SK-N-SH (cell line): ENCODE measurements around the gene TBC1D9B. TPM values are rescaled to one million over a fixed set of nuclear protein-coding genes. Genes with fewer than 3 reads are reported as not detected.
A peak's percentile ranks its signal among the peaks of the same experiment; 100 is the strongest.

Experiments
- CTCF ChIA-PET: fragments of 300-600, 350-600 bp; formaldehyde crosslinking; extraction: SDS; loops from one replicate; lab custom pipeline; 2021; lab: Yijun Ruan, JAX
- POLR2A ChIA-PET: fragments of 350-600 bp; sonication (Branson Sonifier 250); formaldehyde crosslinking; extraction: SDS; loops from one replicate; lab custom pipeline; 2020; ENCODE audit warnings: antibody characterized with exemption, inconsistent platforms; lab: Yijun Ruan, JAX
- DNase-seq: peaks from one replicate; pipeline ENCODE4 v3.0.0; 2012
- H2AFZ ChIP-seq: fragments of 200-600 bp; sonication (generic); 2 replicates; pipeline ENCODE4 v1.8.1; 2016; ENCODE audit warnings: antibody characterized with exemption, mild to moderate bottlenecking, low read depth
- H3F3A ChIP-seq: fragments of 200-600 bp; sonication (generic); replicated peaks from 2 replicates; pipeline ENCODE3; 2016; ENCODE audit warnings: antibody characterized with exemption, mild to moderate bottlenecking; ENCODE audit not compliant: insufficient read depth
- H3K27ac ChIP-seq, 2 experiments: fragments of 200-500 bp in 1 of 2; fragments of 200-600 bp in 1 of 2; sonication (Bioruptor generic) in 1 of 2; sonication (generic), shearing (Covaris generic) in 1 of 2; 2 replicates each; pipeline versions ENCODE4 v1.5.1 to v1.6.1; 2014 to 2016; ENCODE audit warnings: low read depth in 2 of 2, inconsistent platforms in 1 of 2, low read length in 1 of 2, mild to moderate bottlenecking in 1 of 2, mixed read lengths in 1 of 2
- H3K27me3 ChIP-seq: fragments of 200-600 bp; sonication (generic), shearing (Covaris generic); 2 replicates; pipeline ENCODE4 v1.6.1; 2016; ENCODE audit warnings: mixed run types; ENCODE audit not compliant: insufficient read depth
- H3K36me3 ChIP-seq, 2 experiments: fragments of 200-500 bp in 1 of 2; fragments of 200-600 bp in 1 of 2; sonication (Bioruptor generic) in 1 of 2; sonication (generic) in 1 of 2; replicated peaks in 1 of 2; 2 replicates each; pipeline versions ENCODE3 to v1.5.1; 2014 to 2016; ENCODE audit warnings: low read length in 1 of 2, mild to moderate bottlenecking in 1 of 2; ENCODE audit not compliant: insufficient read depth in 2 of 2, control insufficient read depth in 1 of 2
- H3K4me1 ChIP-seq, 2 experiments: fragments of 200-500 bp in 1 of 2; fragments of 200-600 bp in 1 of 2; sonication (Bioruptor generic) in 1 of 2; sonication (generic), shearing (Covaris generic) in 1 of 2; 2 replicates each; pipeline versions ENCODE4 v1.5.1 to v1.6.1; 2014 to 2016; ENCODE audit warnings: low read depth in 1 of 2, low read length in 1 of 2, mixed run types in 1 of 2; ENCODE audit not compliant: insufficient read depth in 2 of 2, control insufficient read depth in 1 of 2
- H3K4me2 ChIP-seq: fragments of 200-600 bp; sonication (generic), shearing (Covaris generic); 2 replicates; pipeline ENCODE4 v1.6.1; 2017; ENCODE audit warnings: mixed run types
- H3K4me3 ChIP-seq, 2 experiments: fragments of 200-500 bp in 1 of 2; fragments of 200-600 bp in 1 of 2; sonication (Bioruptor generic) in 1 of 2; sonication (generic), shearing (Covaris generic) in 1 of 2; 2 replicates each; pipeline versions ENCODE4 v1.5.1 to v1.8.1; 2014 to 2016; ENCODE audit warnings: low read depth in 2 of 2, inconsistent platforms in 1 of 2, low read length in 1 of 2, mild to moderate bottlenecking in 1 of 2, mixed read lengths in 1 of 2, moderate library complexity in 1 of 2
- H3K79me2 ChIP-seq: fragments of 200-600 bp; sonication (generic); 2 replicates; pipeline ENCODE4 v1.8.1; 2017; ENCODE audit warnings: mild to moderate bottlenecking; ENCODE audit not compliant: insufficient read depth
- H3K9ac ChIP-seq: fragments of 200-600 bp; sonication (generic); 2 replicates; pipeline ENCODE4 v1.6.1; 2017; ENCODE audit warnings: mixed run types
- H3K9me2 ChIP-seq: fragments of 200-600 bp; sonication (generic); 2 replicates; pipeline ENCODE4 v1.6.1; 2017; ENCODE audit warnings: mixed run types
- H3K9me3 ChIP-seq: fragments of 200-600 bp; sonication (generic); 2 replicates; pipeline ENCODE4 v1.6.1; 2017; ENCODE audit warnings: mixed run types, mild to moderate bottlenecking, moderate library complexity
- H4K20me1 ChIP-seq: fragments of 200-600 bp; sonication (generic); 2 replicates; pipeline ENCODE4 v1.6.1; 2017; ENCODE audit warnings: mild to moderate bottlenecking, mixed run types; ENCODE audit not compliant: insufficient read depth
- ELF1 ChIP-seq: IDR thresholded peaks from 2 replicates; pipeline ENCODE4 v1.4.0; 2012
- EP300 ChIP-seq, 2 experiments: IDR thresholded peaks; 2 replicates each; pipeline versions ENCODE4 v1.4.0 to v1.6.1; 2012; ENCODE audit warnings: borderline replicate concordance in 1 of 2, low read depth in 1 of 2, low read length in 1 of 2
- EZH2phosphoT487 ChIP-seq: fragments of 200-600 bp; sonication (generic); IDR thresholded peaks from 2 replicates; pipeline ENCODE4 v1.6.1; 2017; ENCODE audit warnings: low read depth, mixed run types, mild to moderate bottlenecking, antibody characterized with exemption, moderate library complexity, borderline replicate concordance
- GABPA ChIP-seq: IDR thresholded peaks from 2 replicates; pipeline ENCODE4 v1.4.0; 2012; ENCODE audit warnings: low read depth, mild to moderate bottlenecking
- GATA2 ChIP-seq: sonication (generic); formaldehyde crosslinking; IDR thresholded peaks from 2 replicates; pipeline ENCODE4 v1.5.0; 2020; ENCODE audit warnings: mild to moderate bottlenecking, missing genetic modification reagents
- MXI1 ChIP-seq: IDR thresholded peaks from 2 replicates; pipeline ENCODE4 v1.6.1; 2012; ENCODE audit warnings: mild to moderate bottlenecking, low read depth, low read length, improper control_type of control experiment
- RAD21 ChIP-seq: IDR thresholded peaks from 2 replicates; pipeline ENCODE4 v1.6.1; 2012; ENCODE audit warnings: mild to moderate bottlenecking, low read length
- SMC3 ChIP-seq: IDR thresholded peaks from 2 replicates; pipeline ENCODE4 v1.6.1; 2012; ENCODE audit warnings: low read depth, low read length, improper control_type of control experiment
- TEAD4 ChIP-seq: IDR thresholded peaks from 2 replicates; pipeline ENCODE4 v1.4.0; 2012; ENCODE audit warnings: mild to moderate bottlenecking, borderline replicate concordance; ENCODE audit not compliant: insufficient read depth
- WGBS: methylation state at CpG from one replicate; pipeline ENCODE4 v1.1.6; 2017; ENCODE audit warnings: low lambda C conversion rate; 5-methylcytosine and 5-hydroxymethylcytosine counted together
- polyA plus RNA-seq, 3 experiments: library from polyadenylated mRNA; depleted of rRNA; stranded (reverse); fragments of >200 nt; gene quantifications; 2 replicates each; pipeline ENCODE4 v1.2.3, GENCODE V29; 2012
- TF ChIP-seq, protein P1 (sequence below): IDR thresholded peaks from 2 replicates; pipeline ENCODE4 v1.4.0; 2012; ENCODE audit warnings: low read depth, borderline replicate concordance
- TF ChIP-seq, protein P2 (sequence below): fragments of 150-350 bp; IDR thresholded peaks from 2 replicates; pipeline ENCODE4 v1.6.1; 2017; ENCODE audit warnings: antibody characterized with exemption, low read length, low read depth, borderline replicate concordance
- TF ChIP-seq, protein P3 (sequence below): IDR thresholded peaks from 2 replicates; pipeline ENCODE4; 2012
- TF ChIP-seq, protein P4 (sequence below): IDR thresholded peaks from 2 replicates; pipeline ENCODE4 v1.4.0; 2012; ENCODE audit warnings: low read depth
- TF ChIP-seq, protein P5 (sequence below): fragments of 150-350 bp; IDR thresholded peaks from 2 replicates; pipeline ENCODE4 v1.6.1; 2016; ENCODE audit warnings: mild to moderate bottlenecking, low read depth, low read length
- TF ChIP-seq, protein P6 (sequence below): IDR thresholded peaks from 2 replicates; pipeline ENCODE4 v1.6.1; 2012; ENCODE audit warnings: mild to moderate bottlenecking, low read depth, low read length, moderate library complexity

TBC1D9B gene
- polyA plus RNA-seq, 1 of the 3 experiments (the other 2 are of a cell fraction): 75.6 TPM

DNA sequence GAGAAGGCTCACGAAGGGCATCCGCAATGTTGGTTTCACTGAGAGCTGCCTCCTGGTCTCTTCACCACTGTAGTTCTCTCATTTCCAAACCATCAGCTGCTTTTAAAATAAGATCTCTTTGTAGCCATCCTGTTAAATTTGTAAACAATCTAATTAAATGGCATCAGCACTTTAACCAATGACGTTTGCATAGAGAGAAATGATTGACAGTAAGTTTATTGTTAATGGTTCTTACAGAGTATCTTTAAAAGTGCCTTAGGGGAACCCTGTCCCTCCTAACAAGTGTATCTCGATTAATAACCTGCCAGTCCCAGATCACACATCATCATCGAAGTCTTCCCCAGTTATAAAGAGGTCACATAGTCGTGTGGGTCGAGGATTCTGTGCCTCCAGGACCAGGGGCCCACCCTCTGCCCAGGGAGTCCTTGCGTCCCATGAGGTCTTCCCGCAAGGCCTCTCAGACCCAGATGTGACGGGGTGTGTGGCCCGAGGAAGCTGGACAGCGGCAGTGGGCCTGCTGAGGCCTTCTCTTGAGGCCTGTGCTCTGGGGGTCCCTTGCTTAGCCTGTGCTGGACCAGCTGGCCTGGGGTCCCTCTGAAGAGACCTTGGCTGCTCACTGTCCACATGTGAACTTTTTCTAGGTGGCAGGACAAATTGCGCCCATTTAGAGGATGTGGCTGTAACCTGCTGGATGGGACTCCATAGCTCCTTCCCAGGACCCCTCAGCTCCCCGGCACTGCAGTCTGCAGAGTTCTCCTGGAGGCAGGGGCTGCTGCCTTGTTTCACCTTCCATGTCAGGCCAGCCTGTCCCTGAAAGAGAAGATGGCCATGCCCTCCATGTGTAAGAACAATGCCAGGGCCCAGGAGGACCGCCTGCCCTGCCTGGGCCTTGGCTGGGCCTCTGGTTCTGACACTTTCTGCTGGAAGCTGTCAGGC, 70.4 kb downstream of the TBC1D9B start:
- Histone ChIP-seq H3K27ac (peak overlapping the region in 1 of 2 experiments; percentile 39; a peak in 3 of 4 replicates), H3K4me1 (no peaks in the 10 kb centered on the region; a peak in 1 of 4 replicates), H4K20me1 (peaks cover 25% of the 10 kb centered on the region), H3K9me3 (no peaks in the 10 kb centered on the region), H3K4me2 (no peak overlapping the region), H3F3A (peaks cover 43% of the 10 kb centered on the region), H3K4me3 (no peak overlapping the region)
- no peak for DNase-seq
- CTCF ChIA-PET: interaction anchor here (0.7 to 1.2 kb wide), 2 partner anchors 9 to 12 kb away, joined by 3 read pairs; no protein-coding TSS in a partner anchor
- POLR2A ChIA-PET: interaction anchor here (1.9 kb wide), 1 partner anchor 10 kb away, joined by 7 read pairs; no protein-coding TSS in a partner anchor
- 86% methylated on average over 13 of the region's 15 CpGs for whole genome bisulfite sequencing
- TF ChIP-seq GABPA (no peak), MXI1 (no peak), EZH2phosphoT487 (no peak), GATA2 (CRISPR knock-in tag) (no peak), EP300 (IDR thresholded peaks at IDR 0.05; ENCODE audit: borderline replicate concordance in 1 of 2, low read depth in 1 of 2, low read length in 1 of 2) (no peak), SMC3 (no peak), RAD21 (no peak), TEAD4 (no peak), ELF1 (no peak)
- TF ChIP-seq, protein P1, sequence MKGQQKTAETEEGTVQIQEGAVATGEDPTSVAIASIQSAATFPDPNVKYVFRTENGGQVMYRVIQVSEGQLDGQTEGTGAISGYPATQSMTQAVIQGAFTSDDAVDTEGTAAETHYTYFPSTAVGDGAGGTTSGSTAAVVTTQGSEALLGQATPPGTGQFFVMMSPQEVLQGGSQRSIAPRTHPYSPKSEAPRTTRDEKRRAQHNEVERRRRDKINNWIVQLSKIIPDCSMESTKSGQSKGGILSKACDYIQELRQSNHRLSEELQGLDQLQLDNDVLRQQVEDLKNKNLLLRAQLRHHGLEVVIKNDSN: no peak
- TF ChIP-seq, protein P2, sequence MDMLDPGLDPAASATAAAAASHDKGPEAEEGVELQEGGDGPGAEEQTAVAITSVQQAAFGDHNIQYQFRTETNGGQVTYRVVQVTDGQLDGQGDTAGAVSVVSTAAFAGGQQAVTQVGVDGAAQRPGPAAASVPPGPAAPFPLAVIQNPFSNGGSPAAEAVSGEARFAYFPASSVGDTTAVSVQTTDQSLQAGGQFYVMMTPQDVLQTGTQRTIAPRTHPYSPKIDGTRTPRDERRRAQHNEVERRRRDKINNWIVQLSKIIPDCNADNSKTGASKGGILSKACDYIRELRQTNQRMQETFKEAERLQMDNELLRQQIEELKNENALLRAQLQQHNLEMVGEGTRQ: no peak
- TF ChIP-seq, protein P3, sequence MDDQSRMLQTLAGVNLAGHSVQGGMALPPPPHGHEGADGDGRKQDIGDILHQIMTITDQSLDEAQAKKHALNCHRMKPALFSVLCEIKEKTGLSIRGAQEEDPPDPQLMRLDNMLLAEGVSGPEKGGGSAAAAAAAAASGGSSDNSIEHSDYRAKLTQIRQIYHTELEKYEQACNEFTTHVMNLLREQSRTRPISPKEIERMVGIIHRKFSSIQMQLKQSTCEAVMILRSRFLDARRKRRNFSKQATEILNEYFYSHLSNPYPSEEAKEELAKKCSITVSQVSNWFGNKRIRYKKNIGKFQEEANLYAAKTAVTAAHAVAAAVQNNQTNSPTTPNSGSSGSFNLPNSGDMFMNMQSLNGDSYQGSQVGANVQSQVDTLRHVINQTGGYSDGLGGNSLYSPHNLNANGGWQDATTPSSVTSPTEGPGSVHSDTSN: no peak
- TF ChIP-seq, protein P4, sequence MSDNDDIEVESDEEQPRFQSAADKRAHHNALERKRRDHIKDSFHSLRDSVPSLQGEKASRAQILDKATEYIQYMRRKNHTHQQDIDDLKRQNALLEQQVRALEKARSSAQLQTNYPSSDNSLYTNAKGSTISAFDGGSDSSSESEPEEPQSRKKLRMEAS: no peak
- TF ChIP-seq, protein P5, sequence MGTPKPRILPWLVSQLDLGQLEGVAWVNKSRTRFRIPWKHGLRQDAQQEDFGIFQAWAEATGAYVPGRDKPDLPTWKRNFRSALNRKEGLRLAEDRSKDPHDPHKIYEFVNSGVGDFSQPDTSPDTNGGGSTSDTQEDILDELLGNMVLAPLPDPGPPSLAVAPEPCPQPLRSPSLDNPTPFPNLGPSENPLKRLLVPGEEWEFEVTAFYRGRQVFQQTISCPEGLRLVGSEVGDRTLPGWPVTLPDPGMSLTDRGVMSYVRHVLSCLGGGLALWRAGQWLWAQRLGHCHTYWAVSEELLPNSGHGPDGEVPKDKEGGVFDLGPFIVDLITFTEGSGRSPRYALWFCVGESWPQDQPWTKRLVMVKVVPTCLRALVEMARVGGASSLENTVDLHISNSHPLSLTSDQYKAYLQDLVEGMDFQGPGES: no peak
- TF ChIP-seq, protein P6, sequence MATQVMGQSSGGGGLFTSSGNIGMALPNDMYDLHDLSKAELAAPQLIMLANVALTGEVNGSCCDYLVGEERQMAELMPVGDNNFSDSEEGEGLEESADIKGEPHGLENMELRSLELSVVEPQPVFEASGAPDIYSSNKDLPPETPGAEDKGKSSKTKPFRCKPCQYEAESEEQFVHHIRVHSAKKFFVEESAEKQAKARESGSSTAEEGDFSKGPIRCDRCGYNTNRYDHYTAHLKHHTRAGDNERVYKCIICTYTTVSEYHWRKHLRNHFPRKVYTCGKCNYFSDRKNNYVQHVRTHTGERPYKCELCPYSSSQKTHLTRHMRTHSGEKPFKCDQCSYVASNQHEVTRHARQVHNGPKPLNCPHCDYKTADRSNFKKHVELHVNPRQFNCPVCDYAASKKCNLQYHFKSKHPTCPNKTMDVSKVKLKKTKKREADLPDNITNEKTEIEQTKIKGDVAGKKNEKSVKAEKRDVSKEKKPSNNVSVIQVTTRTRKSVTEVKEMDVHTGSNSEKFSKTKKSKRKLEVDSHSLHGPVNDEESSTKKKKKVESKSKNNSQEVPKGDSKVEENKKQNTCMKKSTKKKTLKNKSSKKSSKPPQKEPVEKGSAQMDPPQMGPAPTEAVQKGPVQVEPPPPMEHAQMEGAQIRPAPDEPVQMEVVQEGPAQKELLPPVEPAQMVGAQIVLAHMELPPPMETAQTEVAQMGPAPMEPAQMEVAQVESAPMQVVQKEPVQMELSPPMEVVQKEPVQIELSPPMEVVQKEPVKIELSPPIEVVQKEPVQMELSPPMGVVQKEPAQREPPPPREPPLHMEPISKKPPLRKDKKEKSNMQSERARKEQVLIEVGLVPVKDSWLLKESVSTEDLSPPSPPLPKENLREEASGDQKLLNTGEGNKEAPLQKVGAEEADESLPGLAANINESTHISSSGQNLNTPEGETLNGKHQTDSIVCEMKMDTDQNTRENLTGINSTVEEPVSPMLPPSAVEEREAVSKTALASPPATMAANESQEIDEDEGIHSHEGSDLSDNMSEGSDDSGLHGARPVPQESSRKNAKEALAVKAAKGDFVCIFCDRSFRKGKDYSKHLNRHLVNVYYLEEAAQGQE: no peak
- TF ChIP-seq, all 33 proteins: peak for 0
- peaks cover 2% of the 10 kb centered on the region; the same call in 1 of the 2 replicates for H3K79me2 ChIP-seq
- H3K27me3 ChIP-seq: no peaks in the 10 kb centered on the region
- no peaks in the 10 kb centered on the region for H3K9me2 ChIP-seq
- H2AFZ ChIP-seq: no peak overlapping the region
- H3K9ac ChIP-seq: no peak overlapping the region
- peaks cover 37 to 40% of the 10 kb centered on the region in 2 experiments for H3K36me3 ChIP-seq
